PFSK-1 (cell line): ENCODE data around the gene PTPRJ.

ENCODE experiments used
- FOXP2 ChIP-seq: optimal IDR thresholded peaks from 2 replicates; pipeline ENCODE3; 2011; ENCODE audit warnings: borderline replicate concordance, control low read depth, inconsistent platforms; ENCODE audit not compliant: insufficient read depth; ENCODE audit errors: extremely low read length, extremely low read depth
- POLR2AphosphoS5 ChIP-seq: IDR thresholded peaks from 2 replicates; pipeline ENCODE4 v1.6.1; 2012; ENCODE audit warnings: low read depth, mild to moderate bottlenecking, control low read depth, low read length, moderate library complexity
- SIN3A ChIP-seq: IDR thresholded peaks from 2 replicates; pipeline ENCODE4 v1.6.1; 2012; ENCODE audit warnings: mild to moderate bottlenecking, low read length, moderate library complexity, borderline replicate concordance; ENCODE audit not compliant: insufficient read depth
- TAF1 ChIP-seq: IDR thresholded peaks from 2 replicates; pipeline ENCODE4 v1.6.1; 2012; ENCODE audit warnings: low read length, control low read depth, borderline replicate concordance; ENCODE audit not compliant: insufficient read depth
- TF ChIP-seq, protein P1 (sequence below), 2 experiments: IDR thresholded peaks; 2 replicates each; pipeline versions ENCODE4 v1.6.1 to v1.8.0; 2011 to 2012; ENCODE audit warnings: low read depth in 2 of 2, low read length in 2 of 2, control low read depth in 1 of 2, inconsistent platforms in 1 of 2, mild to moderate bottlenecking in 1 of 2, moderate library complexity in 1 of 2; ENCODE audit not compliant: insufficient read depth in 1 of 2

Gene PTPRJ

DNA sequence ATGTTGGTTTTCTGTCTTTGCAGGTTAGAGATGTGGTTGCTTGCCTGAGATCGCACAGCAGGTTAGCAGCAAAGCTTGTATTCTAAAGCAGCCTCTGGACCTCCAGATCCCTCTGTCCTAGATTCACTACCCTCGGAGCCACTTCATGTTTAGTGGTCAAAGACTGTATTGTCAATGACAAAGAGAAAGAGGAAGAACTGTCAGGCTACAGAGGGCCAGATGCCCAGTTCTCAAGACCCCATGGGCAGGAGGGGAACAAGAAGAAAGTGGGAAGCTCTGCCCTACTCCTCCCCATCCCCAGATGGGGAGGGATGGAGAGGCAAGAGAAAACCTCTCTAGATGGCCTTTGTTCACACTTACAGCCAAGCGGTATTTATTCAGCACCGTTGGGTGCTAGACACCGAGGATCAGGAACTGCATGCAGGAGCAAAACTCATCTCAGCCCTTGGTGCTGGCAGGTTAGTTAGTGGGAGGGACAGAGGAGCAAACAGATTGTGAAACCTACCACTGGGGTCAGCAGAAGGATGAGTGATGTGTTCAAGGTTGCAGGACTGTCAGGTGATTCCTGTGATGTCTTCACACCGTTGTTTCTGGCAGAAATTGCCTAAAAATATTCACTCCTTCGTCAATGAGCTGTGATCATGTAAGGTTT, 38.3 kb upstream of the PTPRJ start:
- TF ChIP-seq FOXP2 (no peak), SIN3A (no peak), POLR2AphosphoS5 (no peak), TAF1 (no peak)
- TF ChIP-seq, protein P1, sequence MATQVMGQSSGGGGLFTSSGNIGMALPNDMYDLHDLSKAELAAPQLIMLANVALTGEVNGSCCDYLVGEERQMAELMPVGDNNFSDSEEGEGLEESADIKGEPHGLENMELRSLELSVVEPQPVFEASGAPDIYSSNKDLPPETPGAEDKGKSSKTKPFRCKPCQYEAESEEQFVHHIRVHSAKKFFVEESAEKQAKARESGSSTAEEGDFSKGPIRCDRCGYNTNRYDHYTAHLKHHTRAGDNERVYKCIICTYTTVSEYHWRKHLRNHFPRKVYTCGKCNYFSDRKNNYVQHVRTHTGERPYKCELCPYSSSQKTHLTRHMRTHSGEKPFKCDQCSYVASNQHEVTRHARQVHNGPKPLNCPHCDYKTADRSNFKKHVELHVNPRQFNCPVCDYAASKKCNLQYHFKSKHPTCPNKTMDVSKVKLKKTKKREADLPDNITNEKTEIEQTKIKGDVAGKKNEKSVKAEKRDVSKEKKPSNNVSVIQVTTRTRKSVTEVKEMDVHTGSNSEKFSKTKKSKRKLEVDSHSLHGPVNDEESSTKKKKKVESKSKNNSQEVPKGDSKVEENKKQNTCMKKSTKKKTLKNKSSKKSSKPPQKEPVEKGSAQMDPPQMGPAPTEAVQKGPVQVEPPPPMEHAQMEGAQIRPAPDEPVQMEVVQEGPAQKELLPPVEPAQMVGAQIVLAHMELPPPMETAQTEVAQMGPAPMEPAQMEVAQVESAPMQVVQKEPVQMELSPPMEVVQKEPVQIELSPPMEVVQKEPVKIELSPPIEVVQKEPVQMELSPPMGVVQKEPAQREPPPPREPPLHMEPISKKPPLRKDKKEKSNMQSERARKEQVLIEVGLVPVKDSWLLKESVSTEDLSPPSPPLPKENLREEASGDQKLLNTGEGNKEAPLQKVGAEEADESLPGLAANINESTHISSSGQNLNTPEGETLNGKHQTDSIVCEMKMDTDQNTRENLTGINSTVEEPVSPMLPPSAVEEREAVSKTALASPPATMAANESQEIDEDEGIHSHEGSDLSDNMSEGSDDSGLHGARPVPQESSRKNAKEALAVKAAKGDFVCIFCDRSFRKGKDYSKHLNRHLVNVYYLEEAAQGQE (IDR thresholded peaks at IDR 0.05; ENCODE audit: insufficient read depth in 1 of 2, low read depth in 2 of 2, low read length in 2 of 2) = no peak

DNA sequence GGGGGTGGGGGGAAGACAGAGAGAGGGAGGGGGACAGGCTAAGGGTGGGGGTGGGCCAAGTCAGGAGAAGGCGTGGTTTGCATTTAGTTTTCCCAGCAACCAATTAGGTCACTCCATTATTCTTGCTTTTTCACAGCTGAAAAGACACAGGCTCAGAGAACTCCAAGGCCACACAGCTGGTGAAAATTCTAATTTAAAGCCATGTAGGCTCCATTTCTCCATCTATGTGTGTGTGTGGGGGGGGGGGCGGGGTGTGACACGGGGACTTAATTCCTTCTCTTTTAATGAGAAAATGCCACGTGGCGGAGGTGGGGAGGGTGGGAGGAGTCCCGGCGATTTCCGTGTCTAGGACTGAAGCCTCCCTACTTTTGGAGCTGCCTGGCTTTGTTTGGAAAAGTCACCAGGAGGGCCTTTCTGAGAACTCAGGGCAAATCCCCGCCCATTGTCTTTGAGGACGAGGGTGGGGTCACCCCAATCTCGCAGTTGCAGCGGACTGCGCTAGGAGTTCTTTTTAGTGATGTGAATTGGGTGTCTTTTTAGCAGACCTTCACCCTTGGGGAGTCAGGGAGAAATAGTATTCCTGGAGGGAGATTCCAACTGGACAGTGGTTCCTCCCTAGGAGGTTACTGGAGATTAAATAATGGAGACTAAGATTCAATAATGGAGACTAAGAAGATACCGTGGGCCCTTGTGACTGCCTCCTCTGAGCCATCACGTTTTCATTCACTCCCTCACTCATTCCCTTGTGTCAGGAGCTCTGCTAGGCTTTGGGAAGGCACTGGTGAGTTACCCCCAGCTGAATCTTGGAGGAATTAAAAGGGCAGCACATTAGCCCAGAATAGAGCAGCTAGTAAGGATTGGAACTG, 36.4 kb upstream of the PTPRJ start:
- TF ChIP-seq TAF1 = no peak
- TF ChIP-seq SIN3A = no peak
- TF ChIP-seq, protein P1 (IDR thresholded peaks at IDR 0.05; ENCODE audit: insufficient read depth in 1 of 2, low read depth in 2 of 2, low read length in 2 of 2) = no peak
- no peak for TF ChIP-seq FOXP2
- no peak for TF ChIP-seq POLR2AphosphoS5

DNA sequence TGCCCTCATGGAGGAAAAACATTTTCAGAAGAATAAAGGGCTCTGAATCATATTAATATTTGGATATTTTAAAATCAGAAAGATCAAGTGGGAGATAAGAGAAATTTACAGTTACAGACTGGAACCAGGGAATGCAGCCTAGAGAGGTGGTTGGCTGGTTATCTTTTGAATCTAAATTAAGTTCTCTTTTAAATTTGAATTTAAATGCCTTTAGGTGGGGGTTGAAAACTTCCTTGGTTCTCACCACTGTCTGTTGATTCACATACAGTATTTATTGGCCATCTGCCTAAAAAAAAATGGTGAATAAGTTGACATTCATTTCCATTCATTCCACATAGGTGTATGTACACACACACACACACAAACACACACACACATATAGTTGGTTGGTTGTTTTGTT, 35.7 kb upstream of the PTPRJ start:
- TF ChIP-seq POLR2AphosphoS5 = no peak
- no peak for TF ChIP-seq FOXP2
- TF ChIP-seq TAF1 = no peak
- TF ChIP-seq SIN3A = no peak
- TF ChIP-seq, protein P1 (IDR thresholded peaks at IDR 0.05; ENCODE audit: insufficient read depth in 1 of 2, low read depth in 2 of 2, low read length in 2 of 2) = no peak

DNA sequence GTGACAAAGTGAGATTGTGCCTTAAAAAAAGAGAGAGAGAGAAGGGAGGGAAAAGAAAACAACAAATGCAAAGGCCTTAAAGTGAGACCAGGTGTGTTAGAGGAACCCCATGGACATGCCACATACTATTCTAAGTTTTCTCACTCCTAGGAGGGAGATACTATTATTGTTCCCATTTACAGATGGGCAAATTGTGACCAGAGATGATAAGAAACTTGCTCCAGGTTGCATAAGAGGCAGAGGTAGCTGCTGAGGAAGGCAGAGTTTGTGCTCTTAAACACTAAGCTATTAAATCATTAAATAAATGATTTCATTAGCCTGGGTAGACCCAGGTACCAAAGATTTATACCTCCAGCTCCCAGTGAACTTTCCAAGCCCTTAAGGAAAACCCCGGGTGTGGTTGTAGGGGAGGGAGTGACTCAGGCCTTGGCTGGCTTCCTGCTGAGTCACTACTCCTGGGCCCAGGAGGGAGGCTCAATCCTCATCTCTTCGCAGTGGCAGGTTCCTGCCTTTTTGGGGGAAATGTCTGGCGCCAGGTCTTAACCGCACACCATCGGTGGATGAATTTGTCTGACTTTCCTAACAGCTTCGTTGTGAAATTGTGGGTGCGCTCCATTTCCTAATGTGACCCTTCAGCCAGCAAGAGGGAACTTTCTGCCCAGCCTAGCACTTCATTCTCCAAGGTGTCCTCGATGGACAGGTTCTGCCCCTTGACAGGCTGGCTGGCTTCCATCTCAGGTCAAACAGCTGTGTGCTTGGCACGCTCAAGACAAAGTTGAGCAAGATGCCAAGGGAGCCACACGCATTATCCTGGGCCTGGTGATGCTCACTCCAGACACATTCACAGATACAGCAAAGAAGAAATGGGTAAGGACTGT, 33.4 kb upstream of the PTPRJ start:
- TF ChIP-seq SIN3A = peak; percentile 73; the same call in 1 of the 2 replicates
- TF ChIP-seq TAF1 = no peak

DNA sequence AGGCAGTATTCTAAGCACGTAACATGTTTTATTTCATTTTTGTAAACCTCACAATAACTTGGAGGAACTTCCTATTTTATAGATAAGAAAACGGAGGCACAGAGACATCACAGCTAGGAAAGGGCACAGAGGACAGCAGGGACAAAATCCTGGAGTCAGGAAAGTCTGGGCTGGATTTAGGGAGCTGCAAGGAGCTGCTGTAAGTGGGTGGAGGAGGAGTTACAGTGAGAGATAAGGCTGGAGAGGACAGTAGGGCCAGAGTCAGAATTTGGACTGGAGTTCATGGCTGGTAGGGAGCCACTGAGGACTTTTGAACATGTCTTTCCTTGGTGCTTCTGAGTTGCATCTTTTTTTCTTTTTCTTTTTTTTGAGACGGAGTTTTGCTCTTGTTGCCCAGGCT, 32.2 kb upstream of the PTPRJ start:
- TF ChIP-seq FOXP2 = no peak
- TF ChIP-seq, protein P1 (IDR thresholded peaks at IDR 0.05; ENCODE audit: insufficient read depth in 1 of 2, low read depth in 2 of 2, low read length in 2 of 2) = no peak
- no peak for TF ChIP-seq POLR2AphosphoS5
- no peak for TF ChIP-seq TAF1
- TF ChIP-seq SIN3A = no peak
